Bronchial epithelial cell (primary cell): ENCODE results near the gene CRYAA. TPM values are rescaled to one million over a fixed set of nuclear protein-coding genes. Genes with fewer than 3 reads are reported as not detected.

Experiments used
- DNase-seq: peaks from one replicate; pipeline ENCODE4 v3.0.0-alpha.2; 2010; ENCODE audit warnings: low read depth
- FAIRE-seq: peaks from 2 replicates; lab custom pipeline; 2011; peaks lifted over from hg19 to GRCh38; lab: Jason Lieb, UNC
- H3K27me3 ChIP-seq: 2 replicates; pipeline ENCODE4 v1.5.1; 2011; ENCODE audit warnings: low read length; ENCODE audit not compliant: control insufficient read depth, insufficient read depth
- H3K36me3 ChIP-seq: 2 replicates; pipeline ENCODE4 v1.5.1; 2011; ENCODE audit warnings: low read length; ENCODE audit not compliant: control insufficient read depth, insufficient read depth
- H3K4me3 ChIP-seq: 2 replicates; pipeline ENCODE4 v1.5.1; 2011; ENCODE audit warnings: mild to moderate bottlenecking, low read depth, low read length, control low read depth
- total RNA-seq: library from RNA; depleted of rRNA; stranded (reverse); fragments of >200 nt; gene quantifications from 2 replicates; pipeline ENCODE4 v1.2.1, GENCODE V29; 2014
- TF ChIP-seq, protein P1 (sequence below): IDR thresholded peaks from 2 replicates; pipeline ENCODE4 v1.5.1; 2011; ENCODE audit warnings: mild to moderate bottlenecking, moderate library complexity, low read length, control low read depth, inconsistent platforms; ENCODE audit not compliant: insufficient read depth, severe bottlenecking

The CRYAA gene
- total RNA-seq, 1 donor from 2014 or later, result not detected

DNA sequence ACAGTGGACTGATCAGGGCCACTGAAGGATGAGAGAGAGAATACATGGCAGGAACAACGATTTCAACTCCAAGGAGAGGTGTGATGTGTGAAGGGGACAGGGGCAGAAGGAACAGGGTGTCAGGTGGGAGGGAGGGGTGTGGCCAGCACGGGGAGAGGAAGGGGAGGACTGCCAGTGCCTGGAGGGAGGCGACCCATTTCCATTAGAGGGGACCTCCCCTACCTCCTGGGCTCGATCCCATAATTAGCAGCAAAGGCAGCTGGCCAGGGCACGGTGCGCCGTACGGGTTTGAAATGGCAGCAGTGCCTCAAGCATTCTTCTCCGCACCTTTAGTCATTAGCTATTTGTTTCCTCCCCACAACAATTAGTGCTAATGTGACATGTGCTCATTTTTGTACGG is 22.7 kb downstream of the CRYAA start:
- no peak for FAIRE-seq
- Histone ChIP-seq H3K4me3 (no peak overlapping the region), H3K36me3 (no peaks in the 10 kb centered on the region), H3K27me3 (no peaks in the 10 kb centered on the region)
- no peak for DNase-seq
- TF ChIP-seq, protein P1, sequence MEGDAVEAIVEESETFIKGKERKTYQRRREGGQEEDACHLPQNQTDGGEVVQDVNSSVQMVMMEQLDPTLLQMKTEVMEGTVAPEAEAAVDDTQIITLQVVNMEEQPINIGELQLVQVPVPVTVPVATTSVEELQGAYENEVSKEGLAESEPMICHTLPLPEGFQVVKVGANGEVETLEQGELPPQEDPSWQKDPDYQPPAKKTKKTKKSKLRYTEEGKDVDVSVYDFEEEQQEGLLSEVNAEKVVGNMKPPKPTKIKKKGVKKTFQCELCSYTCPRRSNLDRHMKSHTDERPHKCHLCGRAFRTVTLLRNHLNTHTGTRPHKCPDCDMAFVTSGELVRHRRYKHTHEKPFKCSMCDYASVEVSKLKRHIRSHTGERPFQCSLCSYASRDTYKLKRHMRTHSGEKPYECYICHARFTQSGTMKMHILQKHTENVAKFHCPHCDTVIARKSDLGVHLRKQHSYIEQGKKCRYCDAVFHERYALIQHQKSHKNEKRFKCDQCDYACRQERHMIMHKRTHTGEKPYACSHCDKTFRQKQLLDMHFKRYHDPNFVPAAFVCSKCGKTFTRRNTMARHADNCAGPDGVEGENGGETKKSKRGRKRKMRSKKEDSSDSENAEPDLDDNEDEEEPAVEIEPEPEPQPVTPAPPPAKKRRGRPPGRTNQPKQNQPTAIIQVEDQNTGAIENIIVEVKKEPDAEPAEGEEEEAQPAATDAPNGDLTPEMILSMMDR, result no peak

DNA sequence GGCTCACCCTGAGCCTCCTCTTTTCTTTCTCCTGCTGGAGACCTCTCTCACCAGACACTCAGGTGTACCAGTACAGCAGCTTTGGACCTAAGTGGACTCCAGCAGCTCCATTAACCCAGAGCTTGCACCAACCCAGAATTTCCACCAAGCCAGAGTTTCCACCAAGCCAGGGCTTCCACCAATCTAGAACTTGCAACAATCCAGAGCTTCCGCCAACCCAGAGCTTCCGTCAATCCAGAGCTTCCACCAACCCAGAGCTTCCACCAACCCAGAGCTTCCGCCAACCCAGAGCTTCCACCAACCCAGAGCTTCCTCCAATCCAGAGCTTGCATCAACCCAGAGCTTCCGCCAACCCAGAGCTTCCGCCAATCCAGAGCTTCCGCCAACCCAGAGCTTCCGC is 23.2 kb downstream of the CRYAA start:
- Histone ChIP-seq H3K36me3 (no peaks in the 10 kb centered on the region), H3K4me3 (no peak overlapping the region), H3K27me3 (no peaks in the 10 kb centered on the region)
- TF ChIP-seq, protein P1, result no peak
- DNase-seq, result no peak
- FAIRE-seq, result no peak

DNA sequence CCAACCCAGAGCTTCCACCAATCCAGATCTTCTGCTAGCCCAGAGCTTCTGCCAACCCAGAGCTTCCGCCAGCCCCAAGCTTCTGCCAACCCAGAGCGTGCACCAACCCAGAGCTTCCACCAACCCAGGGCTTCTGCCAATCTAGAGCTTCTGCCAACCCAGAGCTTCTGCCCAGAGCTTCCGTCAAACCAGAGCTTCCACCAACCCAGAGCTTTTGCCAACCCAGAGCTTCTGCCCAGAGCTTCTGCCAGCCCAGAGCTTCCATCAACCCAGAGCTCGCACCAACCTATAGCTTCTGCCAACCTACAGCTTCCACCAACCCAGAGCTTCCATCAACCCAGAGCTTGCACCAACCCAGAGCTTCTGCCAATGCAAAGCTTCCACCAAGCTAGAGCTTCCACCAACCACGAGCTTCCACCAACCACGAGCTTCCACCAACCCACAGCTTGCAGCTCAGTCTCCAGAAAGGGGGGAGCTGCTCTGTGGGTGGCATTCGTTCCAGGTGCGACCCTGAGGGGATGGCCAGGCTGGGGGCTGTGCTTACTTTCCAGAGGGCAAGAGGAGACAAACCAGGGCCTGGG is 23.8 kb downstream of the CRYAA start:
- FAIRE-seq, result no peak
- TF ChIP-seq, protein P1, result no peak
- Histone ChIP-seq H3K27me3 (no peaks in the 10 kb centered on the region), H3K36me3 (no peaks in the 10 kb centered on the region), H3K4me3 (no peak overlapping the region)
- DNase-seq, result no peak

DNA sequence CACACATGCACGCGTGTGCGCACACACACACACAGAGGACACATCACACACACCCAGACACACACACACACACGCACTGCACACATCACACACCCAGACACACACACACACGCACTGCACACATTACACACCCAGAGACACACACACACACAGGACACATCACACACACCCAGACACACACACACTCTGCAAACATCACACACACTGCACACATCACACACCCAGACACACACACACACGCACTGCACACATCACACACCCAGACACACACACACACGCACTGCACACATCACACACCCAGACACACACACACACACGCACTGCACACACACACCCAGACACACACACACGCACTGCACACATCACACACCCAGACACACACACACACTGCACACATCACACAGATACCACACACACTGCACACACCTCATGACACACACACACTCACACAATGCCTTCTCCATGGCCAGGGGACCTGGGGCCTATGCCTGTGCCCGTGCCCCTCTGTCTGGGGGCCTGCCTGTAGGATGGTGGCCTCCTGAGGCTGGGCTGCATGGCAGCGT is 24.4 kb downstream of the CRYAA start:
- Histone ChIP-seq H3K36me3 (no peaks in the 10 kb centered on the region), H3K27me3 (no peaks in the 10 kb centered on the region), H3K4me3 (no peak overlapping the region)
- TF ChIP-seq, protein P1, result no peak
- DNase-seq, result no peak
- no peak for FAIRE-seq

DNA sequence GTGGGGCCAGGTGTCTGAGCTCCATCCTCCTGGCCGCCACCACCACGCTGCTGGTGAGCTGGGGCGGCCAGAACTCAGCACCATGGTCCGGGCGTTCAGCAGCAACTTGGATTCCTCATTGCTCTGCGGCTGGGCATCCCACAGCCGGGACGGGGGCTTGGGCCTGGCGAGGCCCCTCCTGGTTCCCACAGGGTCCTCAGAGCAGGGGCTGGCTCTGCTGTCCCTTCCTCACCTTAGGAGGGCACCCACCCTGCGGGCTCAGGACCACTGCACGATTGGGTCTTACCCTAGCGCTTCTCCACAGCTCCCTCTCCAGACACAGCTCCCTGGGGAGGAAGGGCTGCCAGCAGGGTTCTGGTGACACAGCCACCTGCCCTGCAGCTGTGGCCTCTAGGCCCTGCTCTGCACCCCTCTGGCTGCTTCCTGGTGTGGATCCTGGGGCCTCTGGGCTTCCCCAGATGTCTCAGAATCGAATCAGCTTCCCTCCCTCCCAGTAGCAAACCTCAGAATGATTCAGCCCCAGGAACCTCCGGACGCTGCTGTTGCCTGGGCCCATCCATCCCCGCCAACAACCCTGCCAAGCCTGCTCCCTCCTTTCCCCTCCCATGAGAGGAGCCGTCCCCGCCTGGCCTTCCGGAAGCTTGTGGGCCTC is 25.0 kb downstream of the CRYAA start:
- no peaks in the 10 kb centered on the region for H3K36me3 ChIP-seq
- H3K4me3 ChIP-seq, result no peak overlapping the region
- TF ChIP-seq, protein P1, result no peak
- no peaks in the 10 kb centered on the region for H3K27me3 ChIP-seq
- FAIRE-seq, result no peak
- DNase-seq, result peak; percentile 91
